ENCODE data around the gene DRD2.
"Not testable (repeated sequence)": the region's sequence is repeated elsewhere in the genome, so short reads cannot be mapped to it uniquely, and the experiment has no call there.

The DRD2 gene

DNA sequence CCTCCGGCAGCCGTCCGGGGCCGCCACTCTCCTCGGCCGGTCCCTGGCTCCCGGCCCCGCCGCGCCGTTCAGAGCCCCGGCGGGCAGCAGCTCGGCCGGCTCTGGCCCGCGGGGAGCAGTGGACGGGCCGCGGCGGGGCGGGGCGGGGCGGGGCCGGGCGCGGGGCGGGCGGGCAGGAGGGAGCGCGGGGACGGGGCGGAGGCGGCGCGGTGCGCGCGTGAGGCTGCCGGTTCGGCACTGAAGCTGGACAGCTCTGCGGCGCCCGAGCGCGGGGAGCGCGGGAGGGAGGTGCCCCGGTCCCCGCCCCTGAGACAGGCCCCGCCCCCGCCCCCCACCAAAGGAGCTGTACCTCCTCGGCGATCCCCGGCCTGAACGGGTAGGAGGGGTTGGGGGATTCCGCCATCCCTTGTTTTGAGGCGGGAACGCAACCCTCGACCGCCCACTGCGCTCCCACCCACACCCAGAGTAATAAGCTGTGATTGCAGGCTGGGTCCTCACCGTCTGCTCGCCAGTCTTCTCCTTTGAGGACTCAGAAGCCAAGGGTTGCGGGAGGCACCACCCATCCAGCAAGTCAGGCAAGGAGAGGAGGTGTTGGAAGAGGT is at the start of gene DRD2:
DRD2 (minus strand) TSS at position 239 of the 602 bp plus-strand sequence. CDS start 50,747 bp downstream, outside the sequence.
- no peak for DNase-seq (ENCODE audit: low read depth in 2 of 2)

- not testable (repeated sequence) for DNase-seq (ENCODE audit: low read depth in 2 of 2)
Observed at GRCh38 chr11:113523906-113524305, 48.7 kb upstream of the DRD2 start.

DNA sequence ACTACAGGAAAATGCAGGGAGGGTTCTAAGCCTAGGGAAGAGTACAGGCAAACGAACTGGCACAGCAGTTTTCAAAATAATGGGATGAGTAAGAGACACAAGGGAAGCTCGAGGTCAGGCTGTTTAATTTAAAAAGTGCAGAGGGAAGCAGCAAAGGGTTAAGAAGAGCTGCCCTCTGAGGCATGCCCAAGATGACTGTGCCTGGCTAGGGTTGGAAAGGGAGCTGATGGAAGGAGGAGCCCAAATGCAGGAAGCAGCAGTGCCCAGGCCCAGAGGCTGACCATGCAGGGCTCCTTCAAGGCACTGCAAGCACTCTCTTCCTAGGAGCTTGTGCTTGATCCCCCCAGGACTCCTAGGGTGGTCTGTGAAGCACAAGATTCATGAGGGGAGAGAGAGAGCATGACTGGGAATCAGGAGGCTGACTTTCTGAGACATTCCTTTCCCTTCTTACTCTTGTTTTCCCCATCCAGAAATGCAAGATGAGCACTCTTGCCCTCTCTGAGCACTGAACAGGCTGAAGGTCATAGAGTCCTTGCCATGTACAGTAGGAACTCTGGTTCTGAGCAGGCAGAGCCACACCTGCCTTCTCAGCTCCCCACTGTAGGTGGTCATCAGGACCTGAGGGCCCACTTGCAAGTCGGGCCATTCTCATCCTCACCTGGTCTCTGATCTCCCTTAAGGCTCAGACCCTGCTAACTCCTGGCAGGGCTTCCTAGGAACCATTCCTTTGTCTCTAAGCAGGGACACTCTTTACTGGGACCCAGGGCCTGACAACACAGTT is 46.7 kb upstream of the DRD2 start:
- no peak for DNase-seq (ENCODE audit: low read depth in 2 of 2)

DNA sequence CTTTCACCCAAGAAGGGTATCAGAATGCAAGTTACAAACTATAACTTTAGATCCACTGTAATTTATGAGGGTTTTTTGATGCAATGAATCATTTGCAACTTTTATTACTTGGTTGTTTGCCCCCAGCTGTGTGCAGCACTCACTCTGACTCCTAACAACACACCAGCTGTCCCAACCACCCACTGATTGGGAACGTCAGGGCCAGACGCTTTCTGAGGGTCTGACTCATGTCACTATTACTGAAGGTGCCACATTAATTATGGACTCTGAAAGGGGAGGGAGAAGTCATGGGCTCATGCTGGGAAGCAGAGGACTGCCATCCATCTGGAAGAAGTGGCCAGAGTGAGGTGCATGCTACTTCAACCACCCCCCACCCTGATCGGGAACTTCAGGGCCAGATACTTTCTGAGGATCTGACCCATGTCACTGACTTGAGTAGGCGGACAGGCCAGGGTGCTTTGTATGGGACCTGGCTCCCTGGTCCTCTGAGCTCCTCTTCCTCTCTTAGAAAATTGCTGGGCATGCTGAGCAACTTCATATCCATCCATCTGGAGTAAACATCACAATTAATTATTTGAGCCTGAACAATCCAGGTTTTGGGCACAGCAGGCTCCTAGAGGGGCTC is 44.9 kb upstream of the DRD2 start:
- no peak for DNase-seq (ENCODE audit: low read depth in 2 of 2)

DNA sequence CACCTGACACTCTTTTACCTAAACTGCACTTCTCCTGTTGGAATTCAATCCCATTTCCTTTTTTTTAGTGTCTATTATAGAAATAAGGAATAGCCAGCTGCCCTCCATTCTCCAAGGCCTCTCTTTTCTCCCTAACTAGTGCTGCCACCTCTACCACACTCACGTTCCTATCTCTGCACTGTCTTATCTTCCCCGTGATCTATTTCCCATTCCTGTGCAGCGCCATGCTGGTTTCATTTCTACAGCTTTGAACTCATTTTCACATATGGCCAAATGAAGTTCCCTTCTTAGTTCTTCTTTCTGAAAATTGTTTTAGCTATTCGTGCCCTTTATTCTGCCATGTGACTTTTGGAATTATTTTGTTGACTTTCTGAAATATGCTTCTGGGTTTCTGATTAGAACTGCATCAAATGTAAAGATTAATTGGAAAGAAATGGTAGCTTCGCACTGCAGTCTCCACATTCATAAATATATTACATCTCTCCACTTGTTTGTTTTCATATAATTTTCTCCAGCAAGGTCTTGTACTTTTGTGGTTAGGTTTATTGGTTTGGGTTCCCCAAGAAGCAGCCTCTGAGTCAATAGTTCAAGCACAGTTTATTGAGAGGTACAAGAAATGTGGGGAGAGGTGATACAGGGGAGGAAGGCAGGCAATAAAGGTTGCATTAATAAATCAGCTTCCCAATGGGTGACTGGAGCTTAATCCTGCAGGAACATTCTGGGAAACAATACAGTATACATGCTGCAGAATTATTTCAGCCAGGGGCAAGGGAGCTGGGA is 43.7 kb upstream of the DRD2 start:
- DNase-seq (ENCODE audit: low read depth in 2 of 2) = no peak

DNA sequence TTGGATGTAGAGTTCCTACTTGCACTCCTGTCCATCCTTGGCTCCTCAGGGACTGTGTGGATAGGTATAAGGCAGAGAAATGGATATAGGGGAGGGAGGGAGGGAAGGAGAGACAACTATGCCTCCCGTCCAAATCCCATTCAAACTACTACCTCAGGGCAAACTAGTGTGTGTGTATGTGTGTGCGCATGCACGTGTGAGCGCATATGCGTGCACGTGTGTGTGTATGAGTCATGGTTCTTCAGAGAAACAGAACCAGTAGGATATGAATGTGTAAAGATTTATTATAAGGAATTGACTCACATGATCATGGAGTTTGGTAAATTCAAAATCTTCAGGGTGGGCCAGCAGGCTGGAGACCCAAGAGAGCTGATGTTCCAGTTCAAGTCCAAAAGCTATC is 42.2 kb upstream of the DRD2 start:
- no peak for DNase-seq (ENCODE audit: low read depth in 2 of 2)

DNA sequence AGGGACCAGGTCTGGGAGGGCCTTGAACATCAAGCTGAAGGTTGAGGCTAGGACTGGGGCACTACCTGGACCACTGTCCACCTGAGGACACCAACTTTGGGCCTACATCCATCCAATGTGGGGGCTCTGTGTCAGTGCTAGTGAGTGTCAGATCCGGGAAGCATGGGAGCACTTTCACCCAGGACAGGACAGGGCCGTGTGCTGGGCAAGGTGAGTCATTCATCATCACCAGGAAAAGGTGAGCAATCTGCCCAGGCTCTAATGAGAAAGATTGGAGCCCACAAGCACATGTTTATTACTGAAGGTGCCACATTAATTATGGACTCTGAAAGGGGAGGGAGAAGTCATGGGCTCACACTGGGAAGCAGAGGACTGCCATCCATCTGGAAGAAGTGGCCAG is 39.7 kb upstream of the DRD2 start:
- no peak for DNase-seq (ENCODE audit: low read depth in 2 of 2)

DNA sequence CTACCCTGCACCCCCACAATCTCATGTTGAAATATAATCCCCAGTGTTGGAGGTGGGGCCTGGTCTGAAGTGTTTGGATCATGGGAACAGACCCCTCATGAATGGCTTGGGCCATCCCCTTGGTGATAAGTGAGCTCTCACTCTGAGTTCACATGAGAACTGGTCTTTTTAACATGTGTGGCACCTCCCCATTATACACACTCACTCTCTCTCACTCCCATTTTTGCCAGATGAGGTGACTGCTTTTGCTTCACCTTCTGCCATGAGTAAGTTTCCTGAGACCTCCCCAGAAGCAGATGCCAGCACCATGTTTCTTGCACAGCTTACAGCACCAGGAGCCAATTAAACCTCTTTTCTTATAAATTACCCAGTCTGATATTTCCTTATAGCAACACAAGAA is 32.1 kb upstream of the DRD2 start:
- no peak for DNase-seq (ENCODE audit: low read depth in 2 of 2)

- no peak for DNase-seq (ENCODE audit: low read depth in 2 of 2)
Observed at GRCh38 chr11:113506893-113507292, 31.7 kb upstream of the DRD2 start.

DNA sequence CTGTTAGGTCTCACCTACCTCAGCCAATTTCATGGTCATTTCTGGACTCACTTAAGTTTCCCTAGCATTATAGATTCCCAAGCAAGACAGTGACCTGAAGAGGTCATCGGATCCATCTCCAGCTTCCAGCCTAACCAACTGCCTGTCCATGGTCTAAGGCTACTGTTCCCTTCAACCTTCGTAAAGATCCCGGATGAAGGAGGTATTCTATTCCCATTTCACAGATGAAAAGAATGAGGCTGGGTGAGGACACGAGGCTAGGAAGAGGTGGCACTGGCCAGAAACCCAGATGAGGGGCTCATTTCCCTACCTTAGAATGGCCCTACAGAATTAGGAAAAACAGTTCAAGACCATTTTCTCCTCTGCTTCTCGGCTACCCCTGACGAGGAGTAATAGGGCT is 31.3 kb upstream of the DRD2 start:
- no peak for DNase-seq (ENCODE audit: low read depth in 2 of 2)

GRCh38 chr11:113505541-113506375 is 30.6 kb upstream of the DRD2 start:
- peak; percentile 22 to 32 for DNase-seq (ENCODE audit: low read depth in 2 of 2)

GRCh38 chr11:113505046-113505445 is 29.8 kb upstream of the DRD2 start:
- no peak for DNase-seq (ENCODE audit: low read depth in 2 of 2)

DNA sequence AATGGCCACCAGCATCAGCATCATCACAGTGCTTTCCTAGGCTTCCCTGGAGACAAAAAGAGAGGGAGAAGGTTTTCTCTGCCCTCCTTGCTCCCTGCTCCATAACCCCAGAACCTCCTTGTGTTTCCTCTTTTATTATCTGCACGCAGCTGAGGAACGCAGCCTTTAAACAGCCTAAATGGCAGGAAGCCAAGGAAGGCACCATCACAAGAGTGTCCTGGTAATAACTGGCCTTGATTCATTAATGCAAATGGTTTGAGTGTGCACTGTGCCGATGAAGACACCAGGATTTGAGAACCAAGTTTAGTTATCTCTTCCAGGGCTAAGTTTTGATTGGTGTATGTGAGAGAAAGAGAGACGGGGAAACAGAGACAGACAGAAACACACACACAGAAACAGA is 29.4 kb upstream of the DRD2 start:
- no peak for DNase-seq (ENCODE audit: low read depth in 2 of 2)

DNA sequence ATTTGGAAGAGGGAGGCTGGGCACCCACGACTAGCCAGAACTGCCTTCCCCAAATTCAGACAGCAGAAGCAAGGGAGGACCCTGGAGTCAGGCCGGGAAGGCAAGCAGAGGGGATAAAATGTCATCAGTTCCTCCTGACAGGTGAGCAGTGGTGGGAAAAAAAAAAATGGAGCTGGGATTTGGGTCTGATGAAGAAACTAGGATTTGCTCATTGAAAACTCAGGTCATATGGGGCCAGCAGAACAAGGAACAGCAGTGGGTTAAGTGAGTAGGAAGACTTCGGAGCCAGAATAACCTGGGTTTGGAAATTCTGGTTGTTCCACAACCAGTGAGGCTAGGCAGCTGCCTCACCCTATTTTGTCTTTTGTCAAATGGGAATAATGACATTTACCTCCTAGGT is 28.9 kb upstream of the DRD2 start:
- no peak for DNase-seq (ENCODE audit: low read depth in 2 of 2)

GRCh38 chr11:113497066-113497910 is 22.1 kb upstream of the DRD2 start:
- no peak for DNase-seq (ENCODE audit: low read depth in 2 of 2)

- no peak for DNase-seq (ENCODE audit: low read depth in 2 of 2)
Observed at GRCh38 chr11:113496026-113496651, 20.9 kb upstream of the DRD2 start.

GRCh38 chr11:113494021-113494420 is 18.8 kb upstream of the DRD2 start:
- DNase-seq (ENCODE audit: low read depth in 2 of 2) = no peak

- no peak for DNase-seq (ENCODE audit: low read depth in 2 of 2)
Observed at GRCh38 chr11:113493206-113493605, 18.0 kb upstream of the DRD2 start.

GRCh38 chr11:113488931-113489351 is 13.7 kb upstream of the DRD2 start:
- no peak for DNase-seq (ENCODE audit: low read depth in 2 of 2)

- DNase-seq (ENCODE audit: low read depth in 2 of 2) = no peak
Observed at GRCh38 chr11:113487622-113488021, 12.4 kb upstream of the DRD2 start.

Data from fibroblast of skin of left quadriceps (primary cell).